ENCODE data around the gene MXD4. TPM values are rescaled to one million over a fixed set of nuclear protein-coding genes. Genes with fewer than 3 reads are reported as not detected.

Gene MXD4
- total and polyA plus RNA-seq, 9 of the 15 experiments (the other 6 are each of a cell fraction or from before 2014, with no cell fraction given), result 0.06 to 13.5 (median 5.9) TPM

DNA sequence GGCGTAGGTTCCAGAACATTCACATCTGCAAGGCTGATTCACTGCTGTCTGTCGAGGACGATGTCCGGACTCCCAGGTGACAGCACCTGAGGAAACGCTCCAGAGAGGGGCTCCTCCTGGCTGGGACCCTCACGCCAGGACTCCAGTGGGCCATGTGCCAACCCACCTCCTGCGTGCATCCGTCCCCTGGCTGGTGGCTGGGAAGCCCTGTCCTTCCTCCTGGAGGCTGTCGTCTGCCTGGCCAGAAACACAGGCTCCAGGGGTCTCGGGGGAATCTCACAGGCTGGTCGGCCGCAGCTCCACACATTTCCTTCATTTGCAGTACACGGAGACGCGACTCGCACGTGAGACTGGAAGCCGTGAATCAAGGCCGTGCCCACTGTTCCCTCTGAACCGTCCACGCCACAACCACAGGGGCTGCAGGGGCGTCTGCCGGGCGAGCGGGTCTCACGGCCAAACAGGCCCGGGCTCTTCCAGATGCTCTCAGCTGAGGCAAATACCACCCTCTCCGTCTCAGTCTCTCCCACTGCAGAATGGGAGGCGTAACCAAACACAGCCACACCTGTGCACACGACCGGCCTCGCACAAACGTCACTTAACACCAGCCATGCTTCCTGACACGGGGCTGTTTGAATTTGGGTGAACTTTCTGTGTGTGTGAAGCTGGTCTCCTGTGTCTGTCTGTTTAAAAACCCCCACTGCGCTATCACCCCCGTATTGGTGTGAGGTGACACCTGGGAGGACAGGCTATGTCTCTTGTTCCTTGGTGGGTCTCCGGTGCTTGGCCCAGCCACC lies 38.7 kb upstream of the MXD4 start:
- in situ Hi-C loops (cut with MboI), result no loop called here
- WGBS (ENCODE audit: insufficient coverage, low coverage, missing lambda C conversion rate), result 85% methylated on average over 36 of the region's 37 CpGs

GRCh38 chr4:2299794-2300193 lies 37.9 kb upstream of the MXD4 start:
- intact Hi-C loops (cut with micrococcal nuclease), result no loop called here
- Histone ChIP-seq H2AFZ (ENCODE audit: low read depth, low read length) (no peak overlapping the region), H3K9me3 (replicated peaks; ENCODE audit: control insufficient read depth, insufficient read depth, low read depth, low read length) (no peaks in the 10 kb centered on the region), H3K27ac (ENCODE audit: extremely low read depth, low read depth, low read length) (no peak overlapping the region), H3K9ac (ENCODE audit: insufficient read depth in 1 of 2, low read depth in 2 of 2, low read length in 2 of 2) (no peak overlapping the region), H3K4me2 (ENCODE audit: insufficient read depth, low read length) (no peak overlapping the region), H3K36me3 (ENCODE audit: control insufficient read depth, insufficient read depth, low read length) (peaks cover 4% of the 10 kb centered on the region; the same call in 1 of the 3 replicates), H4K20me1 (replicated peaks; ENCODE audit: control insufficient read depth, insufficient read depth, low read length) (no peaks in the 10 kb centered on the region), H3K9me1 (ENCODE audit: control insufficient read depth, insufficient read depth, low read length) (no peaks in the 10 kb centered on the region), H3K27me3 (ENCODE audit: control insufficient read depth in 2 of 2, insufficient read depth in 2 of 2, low read length in 2 of 2) (no peaks in the 10 kb centered on the region), H3K4me3 (no peak overlapping the region), H3K4me1 (replicated peaks in 1 of 2; ENCODE audit: control insufficient read depth in 2 of 2, insufficient read depth in 2 of 2, low read length in 2 of 2) (peaks cover 0 to 60% of the 10 kb centered on the region in 2 experiments; a peak in 3 of 5 replicates), H3K79me2 (ENCODE audit: control insufficient read depth, insufficient read depth, low read length) (no peaks in the 10 kb centered on the region)
- in situ Hi-C loops (cut with MboI), result no loop called here
- BruUV-seq (replicated peaks), result no TSS peak
- WGBS (ENCODE audit: insufficient coverage, low coverage, missing lambda C conversion rate), result 85% methylated on average over 2 of the region's 2 CpGs
- DNase-seq (ENCODE audit: extremely low read depth in 1 of 4, low spot score in 3 of 4), result no peak
- no peak for ATAC-seq
- FAIRE-seq, result no peak
- CTCF ChIA-PET (ENCODE audit: low intra/inter-chr PET ratio), result no interaction called here
- POLR2A ChIA-PET, result interaction anchor here (0.5 to 1.1 kb wide), 2 partner anchors 9 to 62 kb away, joined by 3 read pairs; no protein-coding TSS in a partner anchor
- TF ChIP-seq, protein P1, sequence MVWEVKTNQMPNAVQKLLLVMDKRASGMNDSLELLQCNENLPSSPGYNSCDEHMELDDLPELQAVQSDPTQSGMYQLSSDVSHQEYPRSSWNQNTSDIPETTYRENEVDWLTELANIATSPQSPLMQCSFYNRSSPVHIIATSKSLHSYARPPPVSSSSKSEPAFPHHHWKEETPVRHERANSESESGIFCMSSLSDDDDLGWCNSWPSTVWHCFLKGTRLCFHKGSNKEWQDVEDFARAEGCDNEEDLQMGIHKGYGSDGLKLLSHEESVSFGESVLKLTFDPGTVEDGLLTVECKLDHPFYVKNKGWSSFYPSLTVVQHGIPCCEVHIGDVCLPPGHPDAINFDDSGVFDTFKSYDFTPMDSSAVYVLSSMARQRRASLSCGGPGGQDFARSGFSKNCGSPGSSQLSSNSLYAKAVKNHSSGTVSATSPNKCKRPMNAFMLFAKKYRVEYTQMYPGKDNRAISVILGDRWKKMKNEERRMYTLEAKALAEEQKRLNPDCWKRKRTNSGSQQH (CRISPR knock-in tag; IDR thresholded peaks at IDR 0.05), result no peak
- no peak for TF ChIP-seq BRD4 (IDR thresholded peaks at IDR 0.05)
- TF ChIP-seq MCM7 (IDR thresholded peaks at IDR 0.05), result no peak
- TF ChIP-seq ZNF121 (CRISPR knock-in tag; conservative IDR thresholded peaks at IDR 0.05), result peak; percentile 91
- TF ChIP-seq, protein P2, sequence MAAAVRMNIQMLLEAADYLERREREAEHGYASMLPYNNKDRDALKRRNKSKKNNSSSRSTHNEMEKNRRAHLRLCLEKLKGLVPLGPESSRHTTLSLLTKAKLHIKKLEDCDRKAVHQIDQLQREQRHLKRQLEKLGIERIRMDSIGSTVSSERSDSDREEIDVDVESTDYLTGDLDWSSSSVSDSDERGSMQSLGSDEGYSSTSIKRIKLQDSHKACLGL (CRISPR knock-in tag; IDR thresholded peaks at IDR 0.05; ENCODE audit: borderline replicate concordance, poor library complexity, severe bottlenecking), result no peak
- no peak for TF ChIP-seq ZNF696 (CRISPR knock-in tag; conservative IDR thresholded peaks at IDR 0.05)

More for the DNA sequence above, 38.7 kb upstream of the MXD4 start:
- ChIA-PET POLR2A (interaction anchor here (0.6 to 1.1 kb wide), 2 partner anchors 10 to 53 kb away, joined by 3 read pairs; no protein-coding TSS in a partner anchor), CTCF (ENCODE audit: low intra/inter-chr PET ratio) (no interaction called here)
- no peaks in the 10 kb centered on the region for H4K20me1 ChIP-seq (replicated peaks; ENCODE audit: control insufficient read depth, insufficient read depth, low read length)
- H3K79me2 ChIP-seq (ENCODE audit: control insufficient read depth, insufficient read depth, low read length), result no peaks in the 10 kb centered on the region
- no peak overlapping the region for H2AFZ ChIP-seq (ENCODE audit: low read depth, low read length)
- BruUV-seq (replicated peaks), result no TSS peak
- no peak overlapping the region for H3K4me3 ChIP-seq
- H3K9me1 ChIP-seq (ENCODE audit: control insufficient read depth, insufficient read depth, low read length), result no peaks in the 10 kb centered on the region
- H3K27me3 ChIP-seq (ENCODE audit: control insufficient read depth in 2 of 2, insufficient read depth in 2 of 2, low read length in 2 of 2), result no peaks in the 10 kb centered on the region
- no peak overlapping the region; a peak in 1 of 4 replicates for H3K9ac ChIP-seq (ENCODE audit: insufficient read depth in 1 of 2, low read depth in 2 of 2, low read length in 2 of 2)
- H3K9me3 ChIP-seq (replicated peaks; ENCODE audit: control insufficient read depth, insufficient read depth, low read depth, low read length), result no peaks in the 10 kb centered on the region
- TF ChIP-seq POLR2G (IDR thresholded peaks at IDR 0.05; ENCODE audit: low read depth, low read length) (peak; percentile 27; the same call in 1 of the 2 replicates), JUNB (CRISPR knock-in tag; conservative IDR thresholded peaks at IDR 0.05) (no peak)
- H3K4me2 ChIP-seq (ENCODE audit: insufficient read depth, low read length), result no peak overlapping the region
- peaks cover 0 to 64% of the 10 kb centered on the region in 2 experiments; a peak in 3 of 5 replicates for H3K4me1 ChIP-seq (replicated peaks in 1 of 2; ENCODE audit: control insufficient read depth in 2 of 2, insufficient read depth in 2 of 2, low read length in 2 of 2)
- H3K27ac ChIP-seq (ENCODE audit: extremely low read depth, low read depth, low read length), result no peak overlapping the region
- FAIRE-seq (no peak), ATAC-seq (no peak), DNase-seq (ENCODE audit: extremely low read depth in 1 of 4, low spot score in 3 of 4) (no peak)
- intact Hi-C loops (cut with micrococcal nuclease), result no loop called here
- peaks cover 4% of the 10 kb centered on the region; the same call in 1 of the 3 replicates for H3K36me3 ChIP-seq (ENCODE audit: control insufficient read depth, insufficient read depth, low read length)

Data from K562 (cell line).